AG04450 (cell line): Measurements from ENCODE around the gene DACH2. TPM values are rescaled to one million over a fixed set of nuclear protein-coding genes. Genes with fewer than 3 reads are reported as not detected.

Experiments used
- CTCF ChIA-PET: fragments of 300-600, 350-600 bp; formaldehyde crosslinking; extraction: SDS; loops from one replicate; lab custom pipeline; 2022; ENCODE audit warnings: antibody characterized with exemption, inconsistent platforms; lab: Charles Lee
- POLR2A ChIA-PET: fragments of 350-600 bp; formaldehyde crosslinking; extraction: SDS; loops from one replicate; lab custom pipeline; 2021; ENCODE audit warnings: antibody characterized with exemption, inconsistent platforms; lab: Yijun Ruan, JAX
- DNase-seq: peaks from one replicate; pipeline ENCODE4 v3.0.0-alpha.2; 2011; ENCODE audit warnings: low read depth, low spot score
- H3K27ac ChIP-seq: one replicate; pipeline ENCODE4 v1.5.1; 2012; ENCODE audit warnings: low read depth, low read length, control low read depth
- H3K27me3 ChIP-seq: one replicate; pipeline ENCODE4 v1.6.0; 2012; ENCODE audit warnings: low read length; ENCODE audit not compliant: control insufficient read depth, insufficient read depth
- H3K4me3 ChIP-seq: 2 replicates; pipeline ENCODE4 v1.5.1; 2011; ENCODE audit warnings: mild to moderate bottlenecking, low read depth, low read length, control low read depth
- H3K9me3 ChIP-seq: 2 replicates; pipeline ENCODE4 v1.5.1; 2012; ENCODE audit warnings: low read length; ENCODE audit not compliant: control insufficient read depth, insufficient read depth
- polyA plus RNA-seq: library from polyadenylated mRNA; depleted of rRNA; stranded (reverse); fragments of >200 nt; gene quantifications from 2 replicates; pipeline ENCODE4 v1.2.3, GENCODE V29; 2011; rRNA removed
- small RNA-seq: library from RNA; depleted of rRNA; stranded (forward); fragments of <200 nt; gene quantifications from one replicate; pipeline ENCODE3, GENCODE V24; 2012; ENCODE audit warnings: low read depth; ENCODE audit not compliant: insufficient read length
- TF ChIP-seq, protein P1 (sequence below): IDR thresholded peaks from 2 replicates; pipeline ENCODE4 v1.5.1; 2011; ENCODE audit warnings: low read depth, low read length, control low read depth, inconsistent platforms

The DACH2 gene
- polyA plus RNA-seq, 1 experiment: 0.61 TPM

DNA sequence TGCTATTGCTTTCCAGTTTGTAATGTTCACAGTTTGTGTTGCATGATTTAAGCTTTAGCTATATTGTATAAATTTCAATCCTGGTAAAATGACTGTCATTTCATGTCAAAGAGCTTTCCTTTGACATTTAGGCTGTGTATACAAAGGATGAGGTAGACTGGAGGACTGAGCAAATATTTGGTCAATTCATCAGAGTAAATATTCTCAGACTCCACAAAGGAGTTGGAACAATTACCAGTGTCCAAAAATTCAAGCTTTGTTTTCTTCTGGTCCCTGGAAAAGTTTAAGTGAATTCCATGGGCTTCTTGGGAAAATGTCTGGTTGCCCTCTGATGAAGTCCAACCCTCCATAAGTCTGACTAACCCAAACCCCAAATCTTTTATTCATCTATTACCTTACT lies 682.4 kb downstream of the DACH2 start:
- ChIA-PET CTCF (no interaction called here), POLR2A (no interaction called here)
- Histone ChIP-seq H3K4me3 (no peak overlapping the region), H3K27ac (no peak overlapping the region), H3K9me3 (no peaks in the 10 kb centered on the region), H3K27me3 (no peaks in the 10 kb centered on the region)
- TF ChIP-seq, protein P1, sequence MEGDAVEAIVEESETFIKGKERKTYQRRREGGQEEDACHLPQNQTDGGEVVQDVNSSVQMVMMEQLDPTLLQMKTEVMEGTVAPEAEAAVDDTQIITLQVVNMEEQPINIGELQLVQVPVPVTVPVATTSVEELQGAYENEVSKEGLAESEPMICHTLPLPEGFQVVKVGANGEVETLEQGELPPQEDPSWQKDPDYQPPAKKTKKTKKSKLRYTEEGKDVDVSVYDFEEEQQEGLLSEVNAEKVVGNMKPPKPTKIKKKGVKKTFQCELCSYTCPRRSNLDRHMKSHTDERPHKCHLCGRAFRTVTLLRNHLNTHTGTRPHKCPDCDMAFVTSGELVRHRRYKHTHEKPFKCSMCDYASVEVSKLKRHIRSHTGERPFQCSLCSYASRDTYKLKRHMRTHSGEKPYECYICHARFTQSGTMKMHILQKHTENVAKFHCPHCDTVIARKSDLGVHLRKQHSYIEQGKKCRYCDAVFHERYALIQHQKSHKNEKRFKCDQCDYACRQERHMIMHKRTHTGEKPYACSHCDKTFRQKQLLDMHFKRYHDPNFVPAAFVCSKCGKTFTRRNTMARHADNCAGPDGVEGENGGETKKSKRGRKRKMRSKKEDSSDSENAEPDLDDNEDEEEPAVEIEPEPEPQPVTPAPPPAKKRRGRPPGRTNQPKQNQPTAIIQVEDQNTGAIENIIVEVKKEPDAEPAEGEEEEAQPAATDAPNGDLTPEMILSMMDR: no peak
- DNase-seq: no peak

DNA sequence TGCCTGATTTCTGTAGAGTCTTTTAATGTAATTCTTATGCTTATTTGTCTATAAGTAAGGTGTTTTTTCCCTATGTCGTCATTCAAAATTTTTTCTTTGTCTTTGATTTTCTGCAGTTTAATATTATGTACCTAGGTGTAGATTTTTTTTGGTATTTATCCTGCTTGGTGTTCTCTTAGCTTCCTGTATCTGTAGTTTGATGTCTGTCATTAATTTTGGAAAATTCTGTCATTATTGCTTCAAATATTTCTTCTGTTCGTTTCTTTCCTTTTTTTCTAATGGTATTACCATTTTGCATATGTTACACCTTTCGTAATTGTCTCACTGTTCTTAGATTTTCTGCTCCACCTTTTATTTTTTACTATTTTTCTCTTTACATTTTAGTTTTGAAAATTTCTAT lies 696.9 kb downstream of the DACH2 start:
- Histone ChIP-seq H3K9me3 (no peaks in the 10 kb centered on the region), H3K27ac (no peak overlapping the region), H3K27me3 (no peaks in the 10 kb centered on the region), H3K4me3 (no peak overlapping the region)
- ChIA-PET CTCF (no interaction called here), POLR2A (no interaction called here)
- TF ChIP-seq, protein P1: no peak
- no peak for DNase-seq

Small RNA genes lying within 50 kb of the gene (small RNA-seq; reads per million reads assigned to genes)
- gene FCF1P9 (not detected), gene RF00026 (not detected)

Other genes with a start within 250 kb of the DACH2 start
- 14.7 and 20.6 TPM in 2 replicates for gene CHM, start 100.9 kb upstream of the DACH2 start, polyA plus RNA-seq